ENCODE measurements around the gene PARP9.
A peak's percentile ranks its signal among the peaks of the same experiment; 100 is the strongest.

The PARP9 gene

DNA sequence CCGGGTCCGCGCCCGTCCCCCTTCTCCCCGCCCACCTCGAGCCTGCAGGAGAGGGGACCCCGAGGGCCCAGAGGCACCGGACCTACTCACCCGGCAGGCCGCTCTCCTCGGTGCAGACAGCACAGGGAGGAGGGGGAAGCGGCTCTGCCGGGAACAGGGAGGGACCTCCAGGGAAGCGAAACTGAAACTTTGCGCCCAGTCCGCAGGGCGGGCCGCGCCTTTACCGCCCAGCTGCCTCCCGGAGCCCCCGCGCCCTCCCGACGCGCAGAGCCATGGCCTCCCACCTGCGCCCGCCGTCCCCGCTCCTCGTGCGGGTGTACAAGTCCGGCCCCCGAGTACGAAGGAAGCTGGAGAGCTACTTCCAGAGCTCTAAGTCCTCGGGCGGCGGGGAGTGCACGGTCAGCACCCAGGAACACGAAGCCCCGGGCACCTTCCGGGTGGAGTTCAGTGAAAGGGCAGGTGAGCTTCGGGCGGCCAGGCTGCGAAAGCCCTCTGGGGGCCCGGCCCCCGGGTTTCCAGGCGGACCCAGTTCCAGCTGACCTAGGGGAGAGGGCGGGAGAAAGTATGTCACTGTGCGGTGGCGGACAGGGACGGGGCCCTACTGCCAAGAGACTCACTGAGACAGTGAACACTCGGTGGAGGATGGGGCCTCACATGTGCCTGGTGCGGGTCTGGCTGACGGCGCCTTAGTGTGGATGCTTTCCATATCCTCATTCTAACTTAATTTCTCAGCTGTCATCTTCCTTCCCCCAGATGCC, at the start of gene PARP9, which contains the start of gene DTX3L:
Gene PARP9, minus strand, starts transcription at position 146 of the 758 bp plus-strand sequence. CDS start 4,680 bp downstream, outside the sequence.
Gene DTX3L, plus strand, starts transcription at position 184 of the 758 bp plus-strand sequence. Its CDS starts 89 bp downstream, at position 273.
- peak; percentile 63 for DNase-seq

- no peak for DNase-seq
Observed at GRCh38 chr3:122612696-122613095, 48.6 kb upstream of the PARP9 start.

GRCh38 chr3:122609798-122610559, 45.9 kb upstream of the PARP9 start:
- DNase-seq = no peak

DNA sequence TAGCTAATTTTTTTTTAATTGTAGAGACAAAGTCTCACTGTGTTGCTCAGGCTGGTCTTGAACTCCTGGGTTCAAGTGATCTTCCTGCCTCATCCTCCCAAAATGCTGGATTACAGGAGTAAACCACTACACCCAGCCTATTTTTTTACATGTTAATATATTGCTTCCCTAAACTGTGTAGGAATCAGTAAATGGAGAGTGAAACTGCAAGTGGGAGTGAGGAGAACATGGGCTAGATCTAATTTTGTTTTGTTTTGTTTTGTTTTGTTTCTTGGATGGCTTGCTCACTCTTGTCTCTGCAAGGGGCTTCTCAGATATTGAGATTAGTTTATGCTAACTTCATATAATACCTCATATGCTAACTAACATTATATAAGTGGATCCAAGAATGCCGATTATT, 44.8 kb upstream of the PARP9 start:
- DNase-seq = no peak

DNA sequence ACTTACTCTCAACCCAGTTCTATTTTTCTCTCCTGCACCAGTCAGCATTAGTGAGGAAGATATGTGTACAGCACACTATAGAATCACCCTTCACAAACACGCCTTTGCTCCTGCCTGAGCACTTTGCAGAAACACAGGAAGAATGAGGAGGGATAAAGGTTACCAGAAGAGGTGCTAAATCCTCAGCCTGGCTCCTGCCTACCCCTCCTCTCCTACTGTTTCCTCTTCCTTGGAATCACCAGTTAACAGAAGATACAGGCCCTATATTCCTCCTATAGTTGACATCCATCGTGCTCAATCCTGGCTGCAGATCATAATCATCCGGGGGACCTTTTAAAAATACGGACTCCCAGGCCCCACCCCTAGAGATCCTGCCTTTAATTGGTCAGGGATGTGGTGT, 42.2 kb upstream of the PARP9 start:
- DNase-seq = no peak

GRCh38 chr3:122603056-122603455, 39.0 kb upstream of the PARP9 start:
- DNase-seq = no peak

GRCh38 chr3:122602011-122602710, 38.1 kb upstream of the PARP9 start:
- no peak for DNase-seq

DNA sequence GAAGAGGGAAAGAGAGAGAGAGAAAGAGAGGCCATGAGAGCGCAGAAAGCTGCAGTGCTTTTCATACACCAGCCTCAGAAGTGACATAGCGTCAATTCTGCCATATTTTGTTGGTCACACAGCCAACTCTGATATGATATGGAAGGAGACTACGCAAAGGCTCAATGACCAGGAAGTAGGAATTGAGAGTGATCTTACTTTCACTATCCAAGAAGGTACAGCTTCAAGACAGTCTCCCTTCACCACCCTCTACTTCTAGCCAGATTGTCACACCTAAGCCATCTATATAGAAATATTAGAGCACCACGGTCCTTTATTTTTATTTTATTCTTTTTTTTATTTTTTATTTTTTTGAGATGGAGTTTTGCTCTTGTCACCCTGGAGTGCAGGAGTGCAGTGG, 34.5 kb upstream of the PARP9 start:
- no peak for DNase-seq

GRCh38 chr3:122598151-122598550, 34.1 kb upstream of the PARP9 start:
- DNase-seq = no peak

- no peak for DNase-seq
Observed at GRCh38 chr3:122594025-122594424, 29.9 kb upstream of the PARP9 start.

- no peak for DNase-seq
Observed at GRCh38 chr3:122590610-122591009, 26.5 kb upstream of the PARP9 start.

GRCh38 chr3:122589297-122589696, 25.2 kb upstream of the PARP9 start:
- no peak for DNase-seq

GRCh38 chr3:122587572-122587971, 23.5 kb upstream of the PARP9 start:
- DNase-seq = no peak

DNA sequence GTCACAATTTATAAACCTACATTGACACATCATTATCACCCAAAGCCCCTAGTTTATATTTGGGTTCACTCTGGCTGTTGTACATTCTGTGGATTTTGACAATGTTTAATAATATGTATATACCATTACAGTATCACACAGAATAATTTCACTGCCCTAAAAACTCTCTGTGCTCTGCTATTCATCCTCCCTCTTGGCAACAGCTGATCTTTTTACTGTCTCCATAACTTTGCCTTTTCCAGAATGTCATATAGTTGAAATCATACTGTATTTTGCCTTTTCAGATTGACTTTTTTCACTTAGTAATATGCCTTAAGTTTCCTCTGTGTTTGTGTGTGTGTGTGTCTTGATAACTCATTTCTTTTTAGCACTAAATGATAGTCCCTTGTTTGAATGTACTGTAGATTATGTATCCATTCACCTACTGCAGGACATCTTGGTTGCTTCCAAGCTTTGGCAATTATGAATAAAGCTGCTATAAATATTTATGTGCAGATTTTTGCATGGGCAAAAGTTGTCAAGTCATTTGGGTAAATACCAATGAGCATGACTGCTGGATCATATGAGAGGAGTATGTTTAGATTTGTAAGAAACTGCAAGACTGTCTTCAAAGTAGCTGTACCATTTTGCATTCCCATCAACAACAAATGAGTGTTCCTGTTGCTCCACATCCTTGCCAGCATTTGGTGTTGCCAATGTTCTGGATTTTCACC, 22.8 kb upstream of the PARP9 start:
- no peak for DNase-seq

GRCh38 chr3:122586098-122586497, 22.0 kb upstream of the PARP9 start:
- no peak for DNase-seq

DNA sequence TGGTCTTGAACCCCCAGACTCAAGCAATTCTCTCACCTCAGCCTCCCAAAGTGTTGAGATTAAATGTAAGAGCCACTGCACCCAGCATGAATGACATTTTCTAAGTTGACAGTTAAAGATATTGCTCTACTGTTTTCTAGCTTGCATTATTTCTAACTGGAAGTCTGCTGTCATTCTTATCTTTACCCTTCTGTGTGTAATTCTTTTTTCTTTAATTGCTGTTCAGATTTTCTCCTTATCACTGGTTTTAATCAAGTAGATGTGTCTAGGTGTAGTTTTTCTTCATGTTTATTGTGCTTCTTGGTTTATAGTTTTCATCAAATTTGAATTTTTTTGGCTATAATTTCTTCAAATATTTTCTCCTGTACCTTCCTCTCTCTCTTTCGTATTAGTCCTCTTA, 18.3 kb upstream of the PARP9 start:
- no peak for DNase-seq

DNA sequence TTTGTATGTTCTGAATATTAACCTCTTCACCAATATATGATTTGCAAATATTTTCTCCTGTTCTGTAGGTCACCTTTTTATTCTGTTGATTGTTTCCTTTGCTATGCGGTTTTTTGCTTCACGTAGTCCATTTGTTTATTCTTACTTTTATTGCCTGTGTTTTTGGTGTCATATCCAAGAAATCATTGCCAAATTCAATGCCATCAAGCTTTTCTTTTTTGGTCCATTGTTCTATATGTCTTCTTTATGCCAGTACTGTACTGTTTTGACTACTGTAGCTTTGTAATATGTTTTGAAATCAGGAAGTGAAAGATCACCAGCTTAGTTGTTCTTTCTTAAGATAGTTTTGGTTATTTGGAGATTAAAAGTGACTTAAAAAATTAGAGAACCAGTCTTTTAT, 17.5 kb upstream of the PARP9 start:
- no peak for DNase-seq

- DNase-seq = no peak
Observed at GRCh38 chr3:122580470-122580869, 16.4 kb upstream of the PARP9 start.

DNA sequence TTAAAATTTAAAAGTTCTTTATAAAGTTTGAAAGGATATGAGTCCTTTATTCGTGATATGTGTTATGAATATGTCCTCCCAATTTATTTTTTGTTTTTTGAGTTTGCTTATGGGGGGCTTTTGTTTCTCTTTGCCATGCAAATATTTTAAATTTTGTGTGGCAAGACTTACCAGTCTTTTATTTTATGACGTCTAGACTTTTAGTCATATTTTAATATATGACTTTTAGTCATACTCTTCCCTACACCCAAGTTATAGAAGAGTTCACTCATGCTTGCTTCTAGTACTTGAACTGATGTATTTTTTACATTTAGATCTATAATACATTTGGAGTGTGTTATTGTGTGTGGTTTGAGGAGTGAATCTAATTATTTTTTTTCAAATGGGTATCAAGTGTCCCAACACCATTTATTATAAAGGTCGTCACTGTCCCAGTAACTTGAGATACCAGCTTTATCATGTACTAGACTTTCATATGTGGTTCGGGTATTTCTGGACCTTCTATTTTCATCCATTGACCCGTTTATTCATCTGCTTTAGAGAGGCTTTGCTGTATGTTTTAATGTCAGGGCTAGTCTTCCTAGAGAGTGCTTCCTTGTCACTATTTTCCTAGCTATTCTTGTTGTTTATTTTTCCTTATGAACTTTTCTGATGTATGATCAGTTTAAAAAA, 14.1 kb upstream of the PARP9 start:
- no peak for DNase-seq

DNA sequence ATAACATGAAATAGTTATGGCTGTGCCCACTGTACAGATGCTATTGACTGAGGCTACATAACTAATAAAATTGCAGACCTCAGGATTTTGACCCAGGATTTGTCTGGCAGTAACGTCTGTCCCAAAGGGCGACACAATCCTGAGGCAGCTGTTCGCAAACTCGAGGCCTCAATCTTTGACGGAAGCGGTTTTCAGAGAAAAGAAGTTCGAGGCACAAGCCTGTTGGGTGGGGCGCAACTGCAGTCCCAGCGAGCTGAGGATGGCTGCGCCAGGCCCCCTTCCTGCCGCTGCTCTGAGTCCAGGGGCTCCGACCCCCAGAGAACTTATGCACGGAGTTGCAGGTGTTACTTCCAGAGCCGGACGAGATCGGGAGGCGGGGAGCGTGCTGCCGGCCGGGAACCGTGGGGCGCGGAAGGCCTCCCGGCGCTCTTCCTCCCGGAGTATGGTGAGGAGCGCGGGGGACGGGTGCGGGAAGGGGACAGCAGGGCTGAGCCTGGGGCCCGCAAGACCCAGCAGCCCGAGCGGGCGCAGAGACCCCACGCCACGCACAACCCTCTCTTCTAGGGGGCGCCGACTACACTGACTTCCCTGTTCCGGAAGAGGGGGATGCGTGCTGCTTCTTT, 13.4 kb upstream of the PARP9 start, which contains the start of gene PARP15:
Gene PARP15, plus strand, starts transcription at position 242 of the 623 bp plus-strand sequence. Its CDS starts 18 bp downstream, at position 260.
- DNase-seq = no peak

GRCh38 chr3:122576174-122576940, 12.3 kb upstream of the PARP9 start:
- no peak for DNase-seq

Data from NCI-H2171 treated with DMSO at 0.1 percent for 48 hours (cell line).